Liver (tissue), 3 donors: Measurements from ENCODE around the gene SERINC5.

Experiments used
- ATF3 ChIP-seq: IDR thresholded peaks from 2 replicates; pipeline ENCODE4 v1.6.1; 2016; ENCODE audit warnings: antibody characterized with exemption
- CTCF ChIP-seq: fragments of 150-350 bp; IDR thresholded peaks from 2 replicates; pipeline ENCODE4 v1.5.1; 2017; ENCODE audit warnings: improper control_type of control experiment, low read depth, low read length; ENCODE audit not compliant: missing input control
- EGR1 ChIP-seq, 2 donors: IDR thresholded peaks; 2 replicates each; pipeline ENCODE4 v1.6.1; 2016 to 2018; ENCODE audit warnings: antibody characterized with exemption in 2 of 2, low read depth in 2 of 2
- FOXA1 ChIP-seq: IDR thresholded peaks from 2 replicates; pipeline ENCODE4 v1.6.1; 2016; ENCODE audit warnings: antibody characterized with exemption
- MAX ChIP-seq: IDR thresholded peaks from 2 replicates; pipeline ENCODE4 v1.6.1; 2016; ENCODE audit warnings: antibody characterized with exemption
- RAD21 ChIP-seq, 2 donors: IDR thresholded peaks; 2 replicates each; pipeline ENCODE4 v1.6.1; 2016; ENCODE audit warnings: antibody characterized with exemption in 2 of 2, mild to moderate bottlenecking in 2 of 2
- REST ChIP-seq: IDR thresholded peaks from 2 replicates; pipeline ENCODE4 v1.6.1; 2016; ENCODE audit warnings: antibody characterized with exemption, mild to moderate bottlenecking
- SP1 ChIP-seq: IDR thresholded peaks from 2 replicates; pipeline ENCODE4 v1.6.1; 2018; ENCODE audit warnings: antibody characterized with exemption, mild to moderate bottlenecking
- TAF1 ChIP-seq: conservative IDR thresholded peaks from 2 replicates; pipeline ENCODE4 v1.6.1; 2016; ENCODE audit warnings: antibody characterized with exemption, mild to moderate bottlenecking
- ZBTB33 ChIP-seq: IDR thresholded peaks from 2 replicates; pipeline ENCODE4 v1.6.1; 2016; ENCODE audit warnings: antibody characterized with exemption
- donor health status: healthy.
- donor health status: healthy.

GRCh38 chr5:80127116-80127552 lies 128.7 kb downstream of the SERINC5 start:
- TF ChIP-seq FOXA1 = no peak
- TF ChIP-seq CTCF = no peak
- no peak for TF ChIP-seq ATF3
- no peak for TF ChIP-seq EGR1 (IDR thresholded peaks at IDR 0.05; ENCODE audit: low read depth in 2 of 2)
- no peak for TF ChIP-seq TAF1
- TF ChIP-seq MAX = no peak
- no peak for TF ChIP-seq SP1
- no peak for TF ChIP-seq ZBTB33
- TF ChIP-seq RAD21 (IDR thresholded peaks at IDR 0.05) = no peak
- TF ChIP-seq REST = no peak
